Measurements from ENCODE around the gene TBXT.

DNA sequence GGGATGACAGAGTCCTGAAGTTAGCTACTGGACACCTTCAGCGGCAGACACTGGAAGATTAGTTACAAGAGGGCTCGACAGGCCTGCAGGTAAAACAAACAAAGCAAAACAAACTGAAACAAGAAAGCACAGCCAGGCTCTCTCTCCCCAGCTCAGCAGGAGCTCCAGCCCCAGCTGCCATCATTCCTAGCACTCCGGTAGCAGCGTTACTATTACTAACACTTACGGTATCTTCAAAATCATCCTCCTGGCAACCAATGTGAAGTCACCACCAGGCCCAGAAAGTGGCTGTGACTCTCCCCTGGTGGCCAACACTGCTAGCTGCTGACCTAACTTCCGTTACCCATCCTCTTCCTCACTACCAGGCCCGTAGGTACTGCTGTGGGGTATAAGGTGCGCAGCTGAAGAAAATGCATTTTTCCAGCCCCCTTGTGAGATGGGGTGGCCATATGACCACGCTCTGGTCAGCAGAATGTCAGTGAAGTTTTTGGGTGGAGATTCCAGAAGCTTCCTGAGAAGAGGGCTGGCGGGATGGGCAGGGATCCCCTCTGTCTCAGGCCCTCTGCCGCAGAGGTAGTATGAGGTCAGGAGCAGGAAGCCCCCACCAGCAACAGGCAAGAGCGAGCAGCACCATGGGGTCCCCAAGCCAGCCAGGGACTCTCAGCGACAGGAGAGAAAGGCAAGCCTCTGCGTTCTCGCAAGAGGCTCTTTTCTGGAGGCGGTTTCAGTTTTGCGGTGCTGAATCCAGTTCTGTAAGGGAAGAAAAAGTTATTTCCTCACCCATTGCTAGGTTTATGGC lies 37.4 kb upstream of the TBXT start:
- TF ChIP-seq, protein P1, sequence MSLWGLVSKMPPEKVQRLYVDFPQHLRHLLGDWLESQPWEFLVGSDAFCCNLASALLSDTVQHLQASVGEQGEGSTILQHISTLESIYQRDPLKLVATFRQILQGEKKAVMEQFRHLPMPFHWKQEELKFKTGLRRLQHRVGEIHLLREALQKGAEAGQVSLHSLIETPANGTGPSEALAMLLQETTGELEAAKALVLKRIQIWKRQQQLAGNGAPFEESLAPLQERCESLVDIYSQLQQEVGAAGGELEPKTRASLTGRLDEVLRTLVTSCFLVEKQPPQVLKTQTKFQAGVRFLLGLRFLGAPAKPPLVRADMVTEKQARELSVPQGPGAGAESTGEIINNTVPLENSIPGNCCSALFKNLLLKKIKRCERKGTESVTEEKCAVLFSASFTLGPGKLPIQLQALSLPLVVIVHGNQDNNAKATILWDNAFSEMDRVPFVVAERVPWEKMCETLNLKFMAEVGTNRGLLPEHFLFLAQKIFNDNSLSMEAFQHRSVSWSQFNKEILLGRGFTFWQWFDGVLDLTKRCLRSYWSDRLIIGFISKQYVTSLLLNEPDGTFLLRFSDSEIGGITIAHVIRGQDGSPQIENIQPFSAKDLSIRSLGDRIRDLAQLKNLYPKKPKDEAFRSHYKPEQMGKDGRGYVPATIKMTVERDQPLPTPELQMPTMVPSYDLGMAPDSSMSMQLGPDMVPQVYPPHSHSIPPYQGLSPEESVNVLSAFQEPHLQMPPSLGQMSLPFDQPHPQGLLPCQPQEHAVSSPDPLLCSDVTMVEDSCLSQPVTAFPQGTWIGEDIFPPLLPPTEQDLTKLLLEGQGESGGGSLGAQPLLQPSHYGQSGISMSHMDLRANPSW (CRISPR knock-in tag; IDR thresholded peaks at IDR 0.05): no peak
- TF ChIP-seq, protein P2, sequence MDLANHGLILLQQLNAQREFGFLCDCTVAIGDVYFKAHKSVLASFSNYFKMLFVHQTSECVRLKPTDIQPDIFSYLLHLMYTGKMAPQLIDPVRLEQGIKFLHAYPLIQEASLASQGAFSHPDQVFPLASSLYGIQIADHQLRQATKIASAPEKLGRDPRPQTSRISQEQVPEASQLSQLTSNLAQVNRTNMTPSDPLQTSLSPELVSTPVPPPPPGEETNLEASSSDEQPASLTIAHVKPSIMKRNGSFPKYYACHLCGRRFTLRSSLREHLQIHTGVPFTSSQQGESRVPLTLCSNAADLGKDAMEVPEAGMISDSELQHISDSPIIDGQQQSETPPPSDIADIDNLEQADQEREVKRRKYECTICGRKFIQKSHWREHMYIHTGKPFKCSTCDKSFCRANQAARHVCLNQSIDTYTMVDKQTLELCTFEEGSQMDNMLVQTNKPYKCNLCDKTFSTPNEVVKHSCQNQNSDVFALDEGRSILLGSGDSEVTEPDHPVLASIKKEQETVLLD (IDR thresholded peaks at IDR 0.05): no peak
- TF ChIP-seq, protein P3, sequence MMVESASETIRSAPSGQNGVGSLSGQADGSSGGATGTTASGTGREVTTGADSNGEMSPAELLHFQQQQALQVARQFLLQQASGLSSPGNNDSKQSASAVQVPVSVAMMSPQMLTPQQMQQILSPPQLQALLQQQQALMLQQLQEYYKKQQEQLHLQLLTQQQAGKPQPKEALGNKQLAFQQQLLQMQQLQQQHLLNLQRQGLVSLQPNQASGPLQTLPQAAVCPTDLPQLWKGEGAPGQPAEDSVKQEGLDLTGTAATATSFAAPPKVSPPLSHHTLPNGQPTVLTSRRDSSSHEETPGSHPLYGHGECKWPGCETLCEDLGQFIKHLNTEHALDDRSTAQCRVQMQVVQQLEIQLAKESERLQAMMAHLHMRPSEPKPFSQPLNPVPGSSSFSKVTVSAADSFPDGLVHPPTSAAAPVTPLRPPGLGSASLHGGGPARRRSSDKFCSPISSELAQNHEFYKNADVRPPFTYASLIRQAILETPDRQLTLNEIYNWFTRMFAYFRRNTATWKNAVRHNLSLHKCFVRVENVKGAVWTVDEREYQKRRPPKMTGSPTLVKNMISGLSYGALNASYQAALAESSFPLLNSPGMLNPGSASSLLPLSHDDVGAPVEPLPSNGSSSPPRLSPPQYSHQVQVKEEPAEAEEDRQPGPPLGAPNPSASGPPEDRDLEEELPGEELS (CRISPR knock-in tag; IDR thresholded peaks at IDR 0.05; ENCODE audit: borderline replicate concordance): no peak
- TF ChIP-seq TBP (optimal IDR thresholded peaks at IDR 0.05; ENCODE audit: low read depth, low read length) (no peak), ZNF764 (CRISPR knock-in tag; IDR thresholded peaks at IDR 0.05; ENCODE audit: low read depth) (no peak), HCFC1 (IDR thresholded peaks at IDR 0.05; ENCODE audit: low read depth, low read length) (no peak)

All from K562 (cell line).